Panc1 (cell line): ENCODE measurements around the gene CPT1C. TPM values are rescaled to one million over a fixed set of nuclear protein-coding genes. Genes with fewer than 3 reads are reported as not detected.
A peak's percentile ranks its signal among the peaks of the same experiment; 100 is the strongest.

ENCODE experiments used
- ATAC-seq: fragments of 200-7000 bp; cut with Tn5 transposase; 2 replicates; pipeline ENCODE4 v1.9.1; 2020; ENCODE audit warnings: mild to moderate bottlenecking, moderate library complexity
- BruUV-seq: library from RNA; stranded (reverse); fragments of 400-500 nt; replicated peaks from 2 replicates; lab custom pipeline; 2021; lab: Mats Ljungman, UMichigan
- CTCF ChIA-PET: fragments of 300-600 bp; sonication (Branson Sonifier 250); formaldehyde crosslinking; loops from one replicate; lab custom pipeline; 2022; ENCODE audit warnings: antibody characterized with exemption; lab: Charles Lee
- POLR2A ChIA-PET: fragments of 300-600 bp; sonication (Branson Sonifier 250); formaldehyde crosslinking; loops from one replicate; lab custom pipeline; 2022; ENCODE audit warnings: antibody characterized with exemption; lab: Charles Lee
- DNase-seq: peaks from one replicate; pipeline ENCODE4 v3.0.0-alpha.2; 2010; ENCODE audit warnings: low read depth, low spot score
- H3K27ac ChIP-seq: 2 replicates; pipeline ENCODE4 v1.5.1; 2011; ENCODE audit warnings: mild to moderate bottlenecking, low read length, inconsistent platforms
- H3K27me3 ChIP-seq: fragments of 200-500 bp; sonication (Bioruptor generic); 2 replicates; pipeline ENCODE4 v1.6.0; 2014; ENCODE audit warnings: low read length, inconsistent platforms; ENCODE audit not compliant: control insufficient read depth, insufficient read depth
- H3K36me3 ChIP-seq: fragments of 200-500 bp; sonication (Bioruptor generic); 2 replicates; pipeline ENCODE4 v1.5.1; 2014; ENCODE audit warnings: inconsistent platforms, mild to moderate bottlenecking, low read length, moderate library complexity; ENCODE audit not compliant: control insufficient read depth, insufficient read depth
- H3K4me1 ChIP-seq: 2 replicates; pipeline ENCODE4 v1.5.1; 2011; ENCODE audit warnings: inconsistent platforms, mild to moderate bottlenecking, low read length, moderate library complexity; ENCODE audit not compliant: control insufficient read depth, insufficient read depth
- H3K4me3 ChIP-seq, 2 experiments: 2 replicates each; pipeline ENCODE4 v1.5.1; 2011 to 2012; ENCODE audit warnings: low read depth in 2 of 2, low read length in 2 of 2, mild to moderate bottlenecking in 2 of 2, inconsistent platforms in 1 of 2, moderate library complexity in 1 of 2
- H3K9me3 ChIP-seq: fragments of 200-500 bp; sonication (Bioruptor generic); 2 replicates; pipeline ENCODE4 v1.5.1; 2014; ENCODE audit warnings: low read depth, mild to moderate bottlenecking, inconsistent platforms, low read length, moderate library complexity; ENCODE audit not compliant: control insufficient read depth, insufficient read depth
- POLR2AphosphoS5 ChIP-seq: IDR thresholded peaks from 2 replicates; pipeline ENCODE4 v1.6.1; 2012; ENCODE audit warnings: mild to moderate bottlenecking, low read depth, low read length, moderate library complexity
- REST ChIP-seq, 2 experiments: IDR thresholded peaks; 2 replicates each; pipeline ENCODE4 v1.6.1; 2011 to 2012; ENCODE audit warnings: low read depth in 2 of 2, control low read depth in 1 of 2, low read length in 1 of 2, mild to moderate bottlenecking in 1 of 2, moderate library complexity in 1 of 2; ENCODE audit not compliant: insufficient read depth in 1 of 2
- SIN3A ChIP-seq: IDR thresholded peaks from 2 replicates; pipeline ENCODE4 v1.6.1; 2012; ENCODE audit warnings: low read depth, mild to moderate bottlenecking, low read length, moderate library complexity, borderline replicate concordance; ENCODE audit not compliant: insufficient read depth
- TCF7L2 ChIP-seq: IDR thresholded peaks from 2 replicates; pipeline ENCODE4 v1.6.1; 2011; ENCODE audit warnings: mild to moderate bottlenecking, low read depth, low read length, inconsistent platforms
- in situ Hi-C: cut with HindIII; loops from 2 replicates; pipeline ENCODE4 v1.10.0; 2016; ENCODE audit warnings: low sequenced_read_pairs, low pct_unique_long_range_greater_than_20kb
- intact Hi-C: fragments of 100-400 bp; cut with micrococcal nuclease; formaldehyde crosslinking; loops from one replicate; pipeline ENCODE4 v1.10.0; 2022; ENCODE audit not compliant: unreplicated experiment
- total RNA-seq: library from RNA; stranded (reverse); gene quantifications from one replicate; pipeline ENCODE4 v1.2.1, GENCODE V29; 2021; ENCODE audit not compliant: unreplicated experiment
- TF ChIP-seq, protein P1 (sequence below): fragments of 450-650 bp; IDR thresholded peaks from 2 replicates; pipeline ENCODE4 v1.5.1; 2017; ENCODE audit warnings: mild to moderate bottlenecking

The CPT1C gene
- total RNA-seq, 1 experiment from 2014 or later, result 0.23 TPM

GRCh38 chr19:49676136-49676783, 14.7 kb upstream of the CPT1C start:
- in situ Hi-C loops (no loop called here), intact Hi-C loops (no loop called here)
- POLR2A ChIA-PET, result interaction anchor here (0.6 to 1.2 kb wide), 4 partner anchors 11 to 182 kb away, joined by 3 to 5 read pairs (median 4); partner anchors contain the start of genes RRAS and SCAF1

DNA sequence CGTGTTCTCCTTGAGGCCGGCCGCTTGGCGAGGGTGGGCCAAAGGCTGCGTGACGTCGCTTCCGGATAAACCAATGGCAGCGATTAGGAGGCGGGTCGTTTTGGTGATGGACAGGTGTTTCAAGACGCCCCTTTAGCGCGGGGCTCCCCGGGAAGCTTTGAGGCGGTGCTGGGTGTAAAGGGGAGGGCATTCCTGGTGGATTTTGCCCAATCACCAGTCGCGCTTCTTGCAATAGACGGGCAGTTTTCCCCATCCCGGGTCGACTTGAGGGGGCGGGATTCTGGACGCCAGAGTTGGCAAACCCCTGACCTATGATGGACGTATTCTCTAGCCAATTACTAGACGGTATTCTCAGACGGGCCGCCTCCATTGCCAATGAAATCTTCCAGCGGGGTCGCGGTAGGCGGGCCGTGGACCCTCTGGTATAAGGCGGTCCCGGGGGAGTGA, 14.1 kb upstream of the CPT1C start:
- H3K36me3 ChIP-seq, result peaks cover 6% of the 10 kb centered on the region
- in situ Hi-C loops (no loop called here), intact Hi-C loops (no loop called here)
- DNase-seq (peak; percentile 97), ATAC-seq (peak; percentile 85)
- POLR2A ChIA-PET, result interaction anchor here (1.0 to 1.2 kb wide), 3 partner anchors 12 to 37 kb away, joined by 4 to 5 read pairs (median 5); partner anchors contain the start of genes RRAS and SCAF1
- H3K4me3 ChIP-seq, result peak overlapping the region; percentile 83 to 88
- no peaks in the 10 kb centered on the region for H3K9me3 ChIP-seq
- BruUV-seq, result no TSS peak
- TF ChIP-seq POLR2AphosphoS5 (no peak), REST (IDR thresholded peaks at IDR 0.05; ENCODE audit: insufficient read depth in 1 of 2, low read depth in 2 of 2, low read length in 1 of 2) (no peak), TCF7L2 (no peak), SIN3A (no peak)
- TF ChIP-seq, protein P1, sequence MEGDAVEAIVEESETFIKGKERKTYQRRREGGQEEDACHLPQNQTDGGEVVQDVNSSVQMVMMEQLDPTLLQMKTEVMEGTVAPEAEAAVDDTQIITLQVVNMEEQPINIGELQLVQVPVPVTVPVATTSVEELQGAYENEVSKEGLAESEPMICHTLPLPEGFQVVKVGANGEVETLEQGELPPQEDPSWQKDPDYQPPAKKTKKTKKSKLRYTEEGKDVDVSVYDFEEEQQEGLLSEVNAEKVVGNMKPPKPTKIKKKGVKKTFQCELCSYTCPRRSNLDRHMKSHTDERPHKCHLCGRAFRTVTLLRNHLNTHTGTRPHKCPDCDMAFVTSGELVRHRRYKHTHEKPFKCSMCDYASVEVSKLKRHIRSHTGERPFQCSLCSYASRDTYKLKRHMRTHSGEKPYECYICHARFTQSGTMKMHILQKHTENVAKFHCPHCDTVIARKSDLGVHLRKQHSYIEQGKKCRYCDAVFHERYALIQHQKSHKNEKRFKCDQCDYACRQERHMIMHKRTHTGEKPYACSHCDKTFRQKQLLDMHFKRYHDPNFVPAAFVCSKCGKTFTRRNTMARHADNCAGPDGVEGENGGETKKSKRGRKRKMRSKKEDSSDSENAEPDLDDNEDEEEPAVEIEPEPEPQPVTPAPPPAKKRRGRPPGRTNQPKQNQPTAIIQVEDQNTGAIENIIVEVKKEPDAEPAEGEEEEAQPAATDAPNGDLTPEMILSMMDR, result no peak
- H3K27me3 ChIP-seq, result no peaks in the 10 kb centered on the region
- peaks cover 23% of the 10 kb centered on the region for H3K4me1 ChIP-seq
- CTCF ChIA-PET, result interaction anchor here (0.5 to 1.0 kb wide), 2 partner anchors 39 to 133 kb away, joined by 3 to 4 read pairs; no protein-coding TSS in a partner anchor
- peak overlapping the region; percentile 85 for H3K27ac ChIP-seq

More at GRCh38 chr19:49676136-49676783, 14.7 kb upstream of the CPT1C start:
- DNase-seq, result peak; percentile 84
- H3K36me3 ChIP-seq, result peaks cover 3% of the 10 kb centered on the region
- H3K27ac ChIP-seq, result peak overlapping the region; percentile 98
- peak; percentile 43 for ATAC-seq
- CTCF ChIA-PET, result interaction anchor here (0.5 to 1.0 kb wide), 4 partner anchors 40 to 231 kb away, joined by 3 to 4 read pairs (median 4); partner anchors contain the start of gene NOSIP
- H3K4me1 ChIP-seq, result peaks cover 23% of the 10 kb centered on the region
- peak overlapping the region; percentile 72 to 88 for H3K4me3 ChIP-seq
- no peaks in the 10 kb centered on the region for H3K9me3 ChIP-seq
- no peak for TF ChIP-seq SIN3A
- no peak for TF ChIP-seq TCF7L2
- peak; percentile 79 for TF ChIP-seq POLR2AphosphoS5
- TF ChIP-seq, protein P1, result no peak
- TF ChIP-seq REST (IDR thresholded peaks at IDR 0.05; ENCODE audit: insufficient read depth in 1 of 2, low read depth in 2 of 2, low read length in 1 of 2), result no peak
- BruUV-seq, result no TSS peak
- H3K27me3 ChIP-seq, result no peaks in the 10 kb centered on the region
